ENCODE results near the gene IMPG1. TPM values are rescaled to one million over a fixed set of nuclear protein-coding genes. Genes with fewer than 3 reads are reported as not detected.

IMPG1 gene
- total and polyA plus RNA-seq, 2 of the 13 experiments (the other 11 are each of a cell fraction or from before 2014, with no cell fraction given) = not detected

DNA sequence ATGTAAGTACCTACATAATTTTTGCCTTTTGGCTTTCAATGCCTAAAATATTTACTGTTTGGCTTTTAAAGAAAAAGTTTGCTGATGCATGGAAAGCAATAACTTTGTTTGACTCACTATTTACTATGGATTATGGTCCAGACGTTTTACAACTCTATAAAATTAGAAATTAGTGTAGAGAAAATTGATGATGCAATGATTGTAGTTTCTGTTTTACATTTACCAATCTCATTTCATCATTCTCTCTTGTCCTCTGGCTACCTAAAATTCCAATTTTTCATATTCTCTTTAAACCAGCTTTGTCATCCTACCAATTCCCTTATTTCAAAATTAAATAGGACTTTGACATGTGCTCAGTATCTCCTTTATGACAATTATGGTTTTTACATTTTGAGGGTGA, 131.0 kb downstream of the IMPG1 start (continued):
- no peak for TF ChIP-seq ZNF432 (CRISPR knock-in tag; IDR thresholded peaks at IDR 0.05; ENCODE audit: borderline replicate concordance)

GRCh38 chr6:75940564-75940963, 131.9 kb downstream of the IMPG1 start:
- intact Hi-C loops (cut with micrococcal nuclease; ENCODE audit: unreplicated experiment) (no loop called here), in situ Hi-C loops (cut with HindIII; ENCODE audit: extremely low pct_ligation_motif_present, low pct_unique_long_range_greater_than_20kb) (loop anchor here (25.0 kb wide), 1 partner anchor 922 kb away; no protein-coding TSS in a partner anchor)
- Histone ChIP-seq H3K36me3 (replicated peaks in 1 of 2; ENCODE audit: control insufficient read depth in 1 of 2, insufficient read depth in 2 of 2, low read length in 2 of 2) (no peaks in the 10 kb centered on the region), H3K9ac (ENCODE audit: insufficient read depth, low read depth, low read length) (no peak overlapping the region), H3K4me3 (replicated peaks in 1 of 3; ENCODE audit: insufficient read depth in 1 of 3, low read depth in 2 of 3, low read length in 3 of 3) (no peak overlapping the region), H3K79me2 (ENCODE audit: insufficient read depth, low read length) (no peaks in the 10 kb centered on the region), H2AFZ (ENCODE audit: low read length) (no peak overlapping the region), H4K20me1 (ENCODE audit: insufficient read depth, low read length) (no peaks in the 10 kb centered on the region), H3K4me2 (ENCODE audit: low read depth, low read length) (no peak overlapping the region), H3K27ac (ENCODE audit: extremely low read length, insufficient read depth, low read length) (no peak overlapping the region), H3K27me3 (ENCODE audit: control insufficient read depth in 1 of 2, insufficient read depth in 2 of 2, low read length in 2 of 2) (0 out of 5 replicates have a peak, but pooled peaks cover 0 to 3% of the 10 kb centered on the region in 2 experiments), H3K9me3 (ENCODE audit: low read length) (no peaks in the 10 kb centered on the region), H3K4me1 (ENCODE audit: insufficient read depth, low read length) (0 out of 2 replicates have a peak, but pooled peaks cover 1% of the 10 kb centered on the region)
- CTCF ChIA-PET (ENCODE audit: low intra/inter-chr PET ratio, low total read pairs) = no interaction called here
- POLR2A ChIA-PET = no interaction called here
- ATAC-seq = no peak
- no peak for TF ChIP-seq HOXA5 (CRISPR knock-in tag; IDR thresholded peaks at IDR 0.05)
- WGBS (ENCODE audit: low lambda C conversion rate) = 24% methylated on average over 4 of the region's 4 CpGs
- BruUV-seq (replicated peaks) = no TSS peak
- no peak for DNase-seq (ENCODE audit: low spot score)
- FAIRE-seq = no peak

GRCh38 chr6:75937846-75938245, 134.6 kb downstream of the IMPG1 start:
- DNase-seq (ENCODE audit: low spot score) (no peak), ATAC-seq (no peak), FAIRE-seq (no peak)
- 3% methylated on average over 2 of the region's 2 CpGs for WGBS (ENCODE audit: low lambda C conversion rate)
- Histone ChIP-seq H3K4me1 (ENCODE audit: insufficient read depth, low read length) (peaks cover 14% of the 10 kb centered on the region; the same call in 1 of the 2 replicates), H3K27ac (ENCODE audit: extremely low read length, insufficient read depth, low read length) (no peak overlapping the region), H4K20me1 (ENCODE audit: insufficient read depth, low read length) (no peaks in the 10 kb centered on the region), H3K9me3 (ENCODE audit: low read length) (no peaks in the 10 kb centered on the region), H3K9ac (ENCODE audit: insufficient read depth, low read depth, low read length) (no peak overlapping the region), H3K4me2 (ENCODE audit: low read depth, low read length) (no peak overlapping the region), H3K36me3 (replicated peaks in 1 of 2; ENCODE audit: control insufficient read depth in 1 of 2, insufficient read depth in 2 of 2, low read length in 2 of 2) (no peaks in the 10 kb centered on the region), H3K4me3 (replicated peaks in 1 of 3; ENCODE audit: insufficient read depth in 1 of 3, low read depth in 2 of 3, low read length in 3 of 3) (no peak overlapping the region), H3K27me3 (ENCODE audit: control insufficient read depth in 1 of 2, insufficient read depth in 2 of 2, low read length in 2 of 2) (0 out of 5 replicates have a peak, but pooled peaks cover 0 to 3% of the 10 kb centered on the region in 2 experiments), H2AFZ (ENCODE audit: low read length) (no peak overlapping the region), H3K79me2 (ENCODE audit: insufficient read depth, low read length) (no peaks in the 10 kb centered on the region)
- BruUV-seq (replicated peaks) = no TSS peak
- ChIA-PET CTCF (ENCODE audit: low intra/inter-chr PET ratio, low total read pairs) (no interaction called here), POLR2A (no interaction called here)
- intact Hi-C loops (cut with micrococcal nuclease; ENCODE audit: unreplicated experiment) (loop anchor here (10.0 kb wide), 1 partner anchor 747 kb away; no protein-coding TSS in a partner anchor), in situ Hi-C loops (cut with HindIII; ENCODE audit: extremely low pct_ligation_motif_present, low pct_unique_long_range_greater_than_20kb) (loop anchor here (25.0 kb wide), 1 partner anchor 924 kb away; no protein-coding TSS in a partner anchor)
- TF ChIP-seq RBFOX2 (IDR thresholded peaks at IDR 0.05; ENCODE audit: low read depth, low read length) = no peak
- TF ChIP-seq XRCC5 (optimal IDR thresholded peaks at IDR 0.05; ENCODE audit: low read length) = no peak
- no peak for TF ChIP-seq SKIL (CRISPR knock-in tag; IDR thresholded peaks at IDR 0.05; ENCODE audit: borderline replicate concordance)
- TF ChIP-seq, protein P1, sequence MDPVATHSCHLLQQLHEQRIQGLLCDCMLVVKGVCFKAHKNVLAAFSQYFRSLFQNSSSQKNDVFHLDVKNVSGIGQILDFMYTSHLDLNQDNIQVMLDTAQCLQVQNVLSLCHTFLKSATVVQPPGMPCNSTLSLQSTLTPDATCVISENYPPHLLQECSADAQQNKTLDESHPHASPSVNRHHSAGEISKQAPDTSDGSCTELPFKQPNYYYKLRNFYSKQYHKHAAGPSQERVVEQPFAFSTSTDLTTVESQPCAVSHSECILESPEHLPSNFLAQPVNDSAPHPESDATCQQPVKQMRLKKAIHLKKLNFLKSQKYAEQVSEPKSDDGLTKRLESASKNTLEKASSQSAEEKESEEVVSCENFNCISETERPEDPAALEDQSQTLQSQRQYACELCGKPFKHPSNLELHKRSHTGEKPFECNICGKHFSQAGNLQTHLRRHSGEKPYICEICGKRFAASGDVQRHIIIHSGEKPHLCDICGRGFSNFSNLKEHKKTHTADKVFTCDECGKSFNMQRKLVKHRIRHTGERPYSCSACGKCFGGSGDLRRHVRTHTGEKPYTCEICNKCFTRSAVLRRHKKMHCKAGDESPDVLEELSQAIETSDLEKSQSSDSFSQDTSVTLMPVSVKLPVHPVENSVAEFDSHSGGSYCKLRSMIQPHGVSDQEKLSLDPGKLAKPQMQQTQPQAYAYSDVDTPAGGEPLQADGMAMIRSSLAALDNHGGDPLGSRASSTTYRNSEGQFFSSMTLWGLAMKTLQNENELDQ (CRISPR knock-in tag; IDR thresholded peaks at IDR 0.05; ENCODE audit: borderline replicate concordance) = no peak
- TF ChIP-seq ZBTB21 (CRISPR knock-in tag; IDR thresholded peaks at IDR 0.05) = no peak
- TF ChIP-seq TCF12 (IDR thresholded peaks at IDR 0.05) = no peak
- TF ChIP-seq TCF12 (CRISPR knock-in tag; IDR thresholded peaks at IDR 0.05) = no peak
- no peak for TF ChIP-seq NFIC (IDR thresholded peaks at IDR 0.05; ENCODE audit: low read length)
- TF ChIP-seq ZFP41 (CRISPR knock-in tag; IDR thresholded peaks at IDR 0.05; ENCODE audit: borderline replicate concordance) = no peak
- no peak for TF ChIP-seq ONECUT2 (CRISPR knock-in tag; IDR thresholded peaks at IDR 0.05)
- no peak for TF ChIP-seq PPARG (CRISPR knock-in tag; conservative IDR thresholded peaks at IDR 0.05)
- no peak for TF ChIP-seq ZNF605 (CRISPR knock-in tag; IDR thresholded peaks at IDR 0.05)
